GM18519 (cell line): ENCODE data around the gene ZNF441.
A peak's percentile ranks its signal among the peaks of the same experiment; 100 is the strongest.
"Not testable (repeated sequence)": the region's sequence is repeated elsewhere in the genome, so short reads cannot be mapped to it uniquely, and the experiment has no call there.

Experiments
- ATAC-seq: cut with Tn5 transposase; IDR thresholded peaks from one replicate; pipeline ENCODE4 v1.9.1; 2021; ENCODE audit warnings: mild to moderate bottlenecking, moderate library complexity; ENCODE audit not compliant: unreplicated experiment, low FRiP score

The ZNF441 gene

GRCh38 chr19:11776669-11777068 is 9.9 kb downstream of the ZNF441 start:
- not testable (repeated sequence) for ATAC-seq

- ATAC-seq = no peak
Observed at GRCh38 chr19:11780431-11781020, 13.7 kb downstream of the ZNF441 start.

GRCh38 chr19:11781295-11782057 is 14.7 kb downstream of the ZNF441 start:
- ATAC-seq = no peak

GRCh38 chr19:11783767-11784166 is 17.0 kb downstream of the ZNF441 start:
- no peak for ATAC-seq

- no peak for ATAC-seq
Observed at GRCh38 chr19:11784356-11784755, 17.6 kb downstream of the ZNF441 start.

GRCh38 chr19:11787536-11787935 is 20.7 kb downstream of the ZNF441 start:
- no peak for ATAC-seq

GRCh38 chr19:11792942-11793341 is 26.1 kb downstream of the ZNF441 start:
- no peak for ATAC-seq

GRCh38 chr19:11797491-11797890 is 30.7 kb downstream of the ZNF441 start:
- ATAC-seq = no peak

GRCh38 chr19:11798391-11799330 is 31.9 kb downstream of the ZNF441 start, which contains the start of gene ZNF491:
Gene ZNF491 (plus strand): TSS chr19:11798523. CDS start chr19:11805954, 7,431 bp downstream.
- ATAC-seq = no peak

- ATAC-seq = no peak
Observed at GRCh38 chr19:11806354-11807098, 39.7 kb downstream of the ZNF441 start.

GRCh38 chr19:11807099-11807380 is 40.2 kb downstream of the ZNF441 start:
- no peak for ATAC-seq

- peak; percentile 13 for ATAC-seq
Observed at GRCh38 chr19:11813703-11814028, 46.9 kb downstream of the ZNF441 start.

- ATAC-seq = peak; percentile 84
Observed at GRCh38 chr19:11814029-11814699, 47.4 kb downstream of the ZNF441 start, which contains the start of gene ZNF440. Gene ZNF440 (plus strand): TSS chr19:11814273. CDS start chr19:11814448, 175 bp downstream.

GRCh38 chr19:11814700-11815035 is 47.9 kb downstream of the ZNF441 start:
- no peak for ATAC-seq

- ATAC-seq = no peak
Observed at GRCh38 chr19:11821474-11822109, 54.8 kb downstream of the ZNF441 start.

GRCh38 chr19:11828957-11829876 is 62.4 kb downstream of the ZNF441 start:
- not testable (repeated sequence) for ATAC-seq

GRCh38 chr19:11832253-11832912 is 65.6 kb downstream of the ZNF441 start:
- no peak for ATAC-seq

- ATAC-seq = no peak
Observed at GRCh38 chr19:11833541-11833940, 66.7 kb downstream of the ZNF441 start.
